ENCODE measurements around the gene SH3PXD2A.
"Not testable (repeated sequence)": the region's sequence is repeated elsewhere in the genome, so short reads cannot be mapped to it uniquely, and the experiment has no call there.

SH3PXD2A gene

GRCh38 chr10:103818765-103819374 lies 36.5 kb downstream of the SH3PXD2A start:
- no peak for DNase-seq (ENCODE audit: low read depth)
- H3K4me3 ChIP-seq (ENCODE audit: control insufficient read depth, low read depth, low read length) = no peak overlapping the region
- TF ChIP-seq, protein P1, sequence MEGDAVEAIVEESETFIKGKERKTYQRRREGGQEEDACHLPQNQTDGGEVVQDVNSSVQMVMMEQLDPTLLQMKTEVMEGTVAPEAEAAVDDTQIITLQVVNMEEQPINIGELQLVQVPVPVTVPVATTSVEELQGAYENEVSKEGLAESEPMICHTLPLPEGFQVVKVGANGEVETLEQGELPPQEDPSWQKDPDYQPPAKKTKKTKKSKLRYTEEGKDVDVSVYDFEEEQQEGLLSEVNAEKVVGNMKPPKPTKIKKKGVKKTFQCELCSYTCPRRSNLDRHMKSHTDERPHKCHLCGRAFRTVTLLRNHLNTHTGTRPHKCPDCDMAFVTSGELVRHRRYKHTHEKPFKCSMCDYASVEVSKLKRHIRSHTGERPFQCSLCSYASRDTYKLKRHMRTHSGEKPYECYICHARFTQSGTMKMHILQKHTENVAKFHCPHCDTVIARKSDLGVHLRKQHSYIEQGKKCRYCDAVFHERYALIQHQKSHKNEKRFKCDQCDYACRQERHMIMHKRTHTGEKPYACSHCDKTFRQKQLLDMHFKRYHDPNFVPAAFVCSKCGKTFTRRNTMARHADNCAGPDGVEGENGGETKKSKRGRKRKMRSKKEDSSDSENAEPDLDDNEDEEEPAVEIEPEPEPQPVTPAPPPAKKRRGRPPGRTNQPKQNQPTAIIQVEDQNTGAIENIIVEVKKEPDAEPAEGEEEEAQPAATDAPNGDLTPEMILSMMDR (conservative IDR thresholded peaks at IDR 0.05; ENCODE audit: control insufficient read depth, insufficient read depth, low read depth, low read length) = no peak

DNA sequence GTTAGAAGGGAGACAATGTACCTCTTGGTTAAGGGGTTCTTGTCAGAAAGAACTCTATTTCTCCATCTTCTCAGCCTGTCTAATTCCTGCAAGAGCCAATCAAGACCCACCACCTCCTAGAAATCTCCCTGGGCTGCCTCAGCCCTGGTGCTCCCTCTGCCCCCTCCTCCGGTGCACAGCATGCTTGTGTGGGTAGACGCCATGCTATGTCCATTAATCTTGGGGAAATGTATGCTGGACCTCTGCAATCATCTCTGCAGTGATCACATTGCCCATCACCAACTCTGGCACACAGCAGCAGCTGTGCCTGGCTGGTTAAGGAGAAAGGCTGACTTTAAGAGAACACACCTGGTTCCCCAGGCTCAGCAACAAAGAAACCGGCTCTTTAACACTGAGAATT lies 37.3 kb downstream of the SH3PXD2A start:
- TF ChIP-seq, protein P1 (conservative IDR thresholded peaks at IDR 0.05; ENCODE audit: control insufficient read depth, insufficient read depth, low read depth, low read length) = no peak
- no peak overlapping the region for H3K4me3 ChIP-seq (ENCODE audit: control insufficient read depth, low read depth, low read length)
- DNase-seq (ENCODE audit: low read depth) = no peak

- DNase-seq (ENCODE audit: low read depth) = peak; percentile 40
- no peak overlapping the region for H3K4me3 ChIP-seq (ENCODE audit: control insufficient read depth, low read depth, low read length)
- TF ChIP-seq, protein P1 (conservative IDR thresholded peaks at IDR 0.05; ENCODE audit: control insufficient read depth, insufficient read depth, low read depth, low read length) = no peak
Observed at GRCh38 chr10:103816431-103816830, 38.9 kb downstream of the SH3PXD2A start.

- DNase-seq (ENCODE audit: low read depth) = peak; percentile 46
- TF ChIP-seq, protein P1 (conservative IDR thresholded peaks at IDR 0.05; ENCODE audit: control insufficient read depth, insufficient read depth, low read depth, low read length) = no peak
- no peak overlapping the region for H3K4me3 ChIP-seq (ENCODE audit: control insufficient read depth, low read depth, low read length)
Observed at GRCh38 chr10:103814626-103815370, 40.6 kb downstream of the SH3PXD2A start.

GRCh38 chr10:103814105-103814504 lies 41.3 kb downstream of the SH3PXD2A start:
- DNase-seq (ENCODE audit: low read depth) = no peak
- TF ChIP-seq, protein P1 (conservative IDR thresholded peaks at IDR 0.05; ENCODE audit: control insufficient read depth, insufficient read depth, low read depth, low read length) = no peak
- no peak overlapping the region for H3K4me3 ChIP-seq (ENCODE audit: control insufficient read depth, low read depth, low read length)

- H3K4me3 ChIP-seq (ENCODE audit: control insufficient read depth, low read depth, low read length); DNase-seq (ENCODE audit: low read depth): not testable (repeated sequence)
Observed at GRCh38 chr10:103813312-103813711, 42.1 kb downstream of the SH3PXD2A start.

DNA sequence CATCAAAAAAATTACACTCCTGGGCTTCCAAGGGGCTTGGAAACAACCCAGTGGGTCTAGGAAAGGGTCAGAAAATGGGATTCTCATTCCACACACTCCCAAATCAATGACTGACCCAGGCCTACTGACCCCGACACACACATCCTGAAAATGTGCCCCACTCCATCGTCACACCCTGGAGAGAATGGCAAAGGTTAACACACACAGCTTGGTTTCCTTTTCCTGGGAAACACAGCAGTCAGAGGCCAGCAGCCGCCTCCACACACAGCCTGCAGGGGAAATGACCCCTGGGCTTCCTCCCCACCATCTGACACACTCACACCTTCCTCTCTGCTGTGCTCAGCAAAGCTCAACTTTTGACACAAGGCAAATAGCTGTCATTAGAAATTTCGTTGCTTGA lies 42.9 kb downstream of the SH3PXD2A start:
- TF ChIP-seq, protein P1 (conservative IDR thresholded peaks at IDR 0.05; ENCODE audit: control insufficient read depth, insufficient read depth, low read depth, low read length) = no peak
- DNase-seq (ENCODE audit: low read depth) = peak; percentile 47
- no peak overlapping the region for H3K4me3 ChIP-seq (ENCODE audit: control insufficient read depth, low read depth, low read length)
